CD14-positive monocyte (primary cell): Measurements from ENCODE around the gene LEMD1. TPM values are rescaled to one million over a fixed set of nuclear protein-coding genes. Genes with fewer than 3 reads are reported as not detected.

Experiments
- DNase-seq, 3 donors: peaks; one replicate each; pipeline ENCODE4 v3.0.0-alpha.2; 2011 to 2022
- H2AFZ ChIP-seq: 2 replicates; pipeline ENCODE4 v1.6.0; 2012; ENCODE audit warnings: mild to moderate bottlenecking, low read depth, low read length, inconsistent platforms; ENCODE audit not compliant: insufficient read depth, poor library complexity, severe bottlenecking
- H3K27ac ChIP-seq, 2 donors: 1 replicate in 1 of 2; 2 replicates in 1 of 2; pipeline ENCODE4 v1.5.1; 2012 to 2013; ENCODE audit warnings: low read length in 2 of 2, control low read depth in 1 of 2, inconsistent platforms in 1 of 2, low read depth in 1 of 2, mild to moderate bottlenecking in 1 of 2
- H3K27me3 ChIP-seq, 2 donors: one replicate each; pipeline versions ENCODE4 v1.6.0 to v1.6.1; 2011 to 2013; ENCODE audit warnings: low read length in 2 of 2; ENCODE audit not compliant: control insufficient read depth in 2 of 2, insufficient read depth in 2 of 2
- H3K36me3 ChIP-seq, 2 donors: replicated peaks in 1 of 2; 1 replicate in 1 of 2; 2 replicates in 1 of 2; pipeline versions ENCODE4 v1.5.1 to v1.6.1; 2012 to 2013; ENCODE audit warnings: low read length in 2 of 2, control low read depth in 1 of 2, inconsistent platforms in 1 of 2, mild to moderate bottlenecking in 1 of 2; ENCODE audit not compliant: insufficient read depth in 2 of 2, control insufficient read depth in 1 of 2
- H3K4me1 ChIP-seq, 2 donors: 1 replicate in 1 of 2; 2 replicates in 1 of 2; pipeline versions ENCODE4 v1.5.1 to v1.6.1; 2012 to 2013; ENCODE audit warnings: low read length in 2 of 2, control low read depth in 1 of 2, inconsistent platforms in 1 of 2, mild to moderate bottlenecking in 1 of 2, moderate library complexity in 1 of 2; ENCODE audit not compliant: insufficient read depth in 2 of 2, control insufficient read depth in 1 of 2
- H3K4me2 ChIP-seq: replicated peaks from 2 replicates; pipeline ENCODE3; 2012; ENCODE audit warnings: low read length, moderate library complexity, mild to moderate bottlenecking; ENCODE audit not compliant: poor library complexity, severe bottlenecking; ENCODE audit errors: extremely low read depth
- H3K4me3 ChIP-seq, 3 experiments: fragments of 200-600 bp in 1 of 3; sonication (generic) in 1 of 3; replicated peaks in 1 of 3; 1 replicate in 2 of 3; 2 replicates in 1 of 3; pipeline ENCODE4 v1.5.1; 2011 to 2013; ENCODE audit warnings: low read length in 3 of 3, mild to moderate bottlenecking in 3 of 3, control low read depth in 2 of 3, low read depth in 2 of 3, inconsistent platforms in 1 of 3, moderate library complexity in 1 of 3
- H3K79me2 ChIP-seq: 2 replicates; pipeline ENCODE4 v1.6.0; 2012; ENCODE audit warnings: mild to moderate bottlenecking, control low read depth, inconsistent platforms, low read length, moderate library complexity; ENCODE audit not compliant: insufficient read depth
- H3K9ac ChIP-seq: 2 replicates; pipeline ENCODE4 v1.6.0; 2017; ENCODE audit warnings: low read length, mild to moderate bottlenecking; ENCODE audit not compliant: insufficient read depth, poor library complexity, severe bottlenecking
- H3K9me3 ChIP-seq, 2 donors: replicated peaks in 1 of 2; 1 replicate in 1 of 2; 2 replicates in 1 of 2; pipeline versions ENCODE4 v1.5.1 to v1.6.1; 2012 to 2013; ENCODE audit warnings: low read length in 2 of 2, control low read depth in 1 of 2; ENCODE audit not compliant: control insufficient read depth in 1 of 2, insufficient read depth in 1 of 2
- H4K20me1 ChIP-seq: 2 replicates; pipeline ENCODE4 v1.6.0; 2012; ENCODE audit warnings: mild to moderate bottlenecking, low read length, control low read depth, moderate library complexity; ENCODE audit not compliant: insufficient read depth
- H3K27ac Mint-ChIP-seq, 7 donors: one replicate each; pipeline ENCODE4 v1.8.0; 2020; ENCODE audit warnings: mild to moderate bottlenecking in 7 of 7, mixed read lengths in 7 of 7, moderate library complexity in 6 of 7, inconsistent platforms in 2 of 7
- H3K27me3 Mint-ChIP-seq, 3 donors: one replicate each; pipeline ENCODE4 v1.8.0; 2021 to 2022; ENCODE audit warnings: low read depth in 3 of 3, mild to moderate bottlenecking in 3 of 3, mixed read lengths in 3 of 3, moderate library complexity in 3 of 3, inconsistent platforms in 1 of 3
- H3K36me3 Mint-ChIP-seq, 2 donors: one replicate each; pipeline ENCODE4 v1.8.0; 2020; ENCODE audit warnings: mixed read lengths in 2 of 2, inconsistent platforms in 1 of 2, mild to moderate bottlenecking in 1 of 2
- H3K4me1 Mint-ChIP-seq: one replicate; pipeline ENCODE4 v1.8.0; 2020; ENCODE audit warnings: mild to moderate bottlenecking, mixed read lengths
- H3K4me3 Mint-ChIP-seq, 2 donors: one replicate each; pipeline ENCODE4 v1.8.0; 2020; ENCODE audit warnings: mild to moderate bottlenecking in 2 of 2, mixed read lengths in 2 of 2, moderate library complexity in 1 of 2
- H3K9me3 Mint-ChIP-seq, 7 donors: one replicate each; pipeline ENCODE4 v1.8.0; 2020 to 2022; ENCODE audit warnings: mixed read lengths in 7 of 7, mild to moderate bottlenecking in 6 of 7, moderate library complexity in 6 of 7, inconsistent platforms in 2 of 7
- WGBS: methylation state at CpG from one replicate; pipeline ENCODE4 v1.1.5; 2013; ENCODE audit warnings: missing lambda C conversion rate; ENCODE audit not compliant: insufficient coverage; 5-methylcytosine and 5-hydroxymethylcytosine counted together
- intact Hi-C, 2 donors: fragments of 100-400 bp; cut with micrococcal nuclease; formaldehyde crosslinking; loops; one replicate each; pipeline versions ENCODE4 v1.15.0 to v1.15.1; 2023
- polyA plus RNA-seq, 3 donors: library from polyadenylated mRNA; depleted of rRNA in 1 of 3; unstranded in 2 of 3; stranded (reverse) in 1 of 3; fragments of 300-500 nt in 2 of 3; fragments of >200 nt in 1 of 3; fragmentation: Illumina TruSeq in 2 of 3; gene quantifications; 1 replicate in 2 of 3; 2 replicates in 1 of 3; pipeline ENCODE4 v1.2.3, GENCODE V29; 2012 to 2021
- TF ChIP-seq, protein P1 (sequence below): fragments of 200-600 bp; IDR thresholded peaks from one replicate; pipeline ENCODE4 v1.8.0; 2022; ENCODE audit warnings: antibody characterized with exemption, mild to moderate bottlenecking

LEMD1 gene
- polyA plus RNA-seq, 3 donors, result not detected

DNA sequence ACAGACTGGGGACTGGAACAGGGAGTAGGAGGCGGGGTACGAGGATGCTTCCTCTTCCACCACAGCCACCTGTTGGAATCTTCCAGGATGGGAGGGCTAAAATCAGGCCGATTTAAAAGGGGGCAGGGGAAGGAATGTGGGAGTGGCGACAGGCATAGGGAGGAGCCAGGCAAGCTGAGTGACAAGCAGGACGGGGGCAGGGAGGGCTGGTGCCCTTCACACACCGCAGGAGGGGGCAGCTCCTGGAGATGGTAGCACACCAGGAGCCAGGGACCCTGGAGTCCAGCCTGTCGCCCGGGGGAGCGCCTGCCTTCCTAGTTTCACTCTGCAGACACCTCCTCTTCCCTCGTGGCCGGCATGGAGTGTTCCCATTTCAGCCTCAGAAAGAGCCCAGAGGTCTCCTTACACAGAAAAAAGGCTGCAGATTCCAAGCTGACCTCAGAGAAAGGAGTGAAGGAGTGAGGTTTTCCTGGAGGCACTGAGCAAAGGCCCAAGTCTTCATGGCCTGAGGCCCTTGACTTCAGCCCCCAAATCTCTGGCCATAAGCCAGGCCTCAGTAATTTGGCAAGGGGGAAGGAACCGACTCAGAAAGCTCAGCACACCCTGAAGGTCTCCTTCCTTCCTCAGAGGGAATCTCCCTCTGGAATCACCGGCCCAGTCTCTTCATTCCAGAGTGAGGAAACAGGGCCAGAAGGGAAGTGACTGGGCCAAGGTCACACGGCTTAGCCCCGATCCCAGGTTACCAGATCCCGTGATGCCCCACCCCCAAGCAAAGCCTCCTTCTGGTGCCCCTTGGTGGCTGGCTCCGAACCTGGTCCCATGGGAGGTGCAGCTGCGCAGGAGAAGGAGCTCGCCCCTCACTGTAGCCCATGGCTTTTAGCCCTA, 25.8 kb upstream of the LEMD1 start:
- H3K9me3 ChIP-seq, result no peaks in the 10 kb centered on the region
- Mint-ChIP-seq H3K4me3 (no peak overlapping the region), H3K4me1 (no peaks in the 10 kb centered on the region), H3K36me3 (no peaks in the 10 kb centered on the region), H3K27ac (no peak overlapping the region), H3K9me3 (peaks cover 0 to 2% (median 0%) of the 10 kb centered on the region in 7 donors), H3K27me3 (peaks cover 39 to 62% (median 42%) of the 10 kb centered on the region in 3 donors)
- H3K4me2 ChIP-seq, result no peak overlapping the region
- no peaks in the 10 kb centered on the region for H3K79me2 ChIP-seq
- no peak overlapping the region for H3K9ac ChIP-seq
- DNase-seq, result peak in 1 of 3 donors; percentile 7
- no peaks in the 10 kb centered on the region for H3K4me1 ChIP-seq
- H3K27me3 ChIP-seq, result peaks cover 0 to 45% of the 10 kb centered on the region in 2 donors
- no peak overlapping the region for H2AFZ ChIP-seq
- no peaks in the 10 kb centered on the region for H4K20me1 ChIP-seq
- no peak overlapping the region for H3K4me3 ChIP-seq
- no peaks in the 10 kb centered on the region for H3K36me3 ChIP-seq
- TF ChIP-seq, protein P1, sequence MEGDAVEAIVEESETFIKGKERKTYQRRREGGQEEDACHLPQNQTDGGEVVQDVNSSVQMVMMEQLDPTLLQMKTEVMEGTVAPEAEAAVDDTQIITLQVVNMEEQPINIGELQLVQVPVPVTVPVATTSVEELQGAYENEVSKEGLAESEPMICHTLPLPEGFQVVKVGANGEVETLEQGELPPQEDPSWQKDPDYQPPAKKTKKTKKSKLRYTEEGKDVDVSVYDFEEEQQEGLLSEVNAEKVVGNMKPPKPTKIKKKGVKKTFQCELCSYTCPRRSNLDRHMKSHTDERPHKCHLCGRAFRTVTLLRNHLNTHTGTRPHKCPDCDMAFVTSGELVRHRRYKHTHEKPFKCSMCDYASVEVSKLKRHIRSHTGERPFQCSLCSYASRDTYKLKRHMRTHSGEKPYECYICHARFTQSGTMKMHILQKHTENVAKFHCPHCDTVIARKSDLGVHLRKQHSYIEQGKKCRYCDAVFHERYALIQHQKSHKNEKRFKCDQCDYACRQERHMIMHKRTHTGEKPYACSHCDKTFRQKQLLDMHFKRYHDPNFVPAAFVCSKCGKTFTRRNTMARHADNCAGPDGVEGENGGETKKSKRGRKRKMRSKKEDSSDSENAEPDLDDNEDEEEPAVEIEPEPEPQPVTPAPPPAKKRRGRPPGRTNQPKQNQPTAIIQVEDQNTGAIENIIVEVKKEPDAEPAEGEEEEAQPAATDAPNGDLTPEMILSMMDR, result no peak
- 74% methylated on average over 10 of the region's 19 CpGs for WGBS
- no peak overlapping the region for H3K27ac ChIP-seq
- intact Hi-C loops, result no loop called here

GRCh38 chr1:205446828-205447227, 25.0 kb upstream of the LEMD1 start:
- no peaks in the 10 kb centered on the region for H3K36me3 Mint-ChIP-seq
- intact Hi-C loops, result no loop called here
- no peaks in the 10 kb centered on the region for H3K79me2 ChIP-seq

More at GRCh38 chr1:205446828-205447227, 25.0 kb upstream of the LEMD1 start:
- no peak overlapping the region for H3K27ac ChIP-seq
- Mint-ChIP-seq H3K9me3 (peaks cover 0 to 2% (median 0%) of the 10 kb centered on the region in 7 donors), H3K27ac (no peak overlapping the region), H3K4me3 (no peak overlapping the region), H3K27me3 (peaks cover 34 to 57% (median 35%) of the 10 kb centered on the region in 3 donors), H3K4me1 (peaks cover 2% of the 10 kb centered on the region)
- H3K4me1 ChIP-seq, result peaks cover under 1 to 4% of the 10 kb centered on the region in 2 donors
- peaks cover 0 to 36% of the 10 kb centered on the region in 2 donors for H3K27me3 ChIP-seq
- H3K4me3 ChIP-seq, result no peak overlapping the region
- WGBS, result 94% methylated on average over 7 of the region's 9 CpGs
- TF ChIP-seq, protein P1, result no peak
- no peak overlapping the region for H3K9ac ChIP-seq
- no peak for DNase-seq
- H4K20me1 ChIP-seq, result no peaks in the 10 kb centered on the region
- no peaks in the 10 kb centered on the region for H3K36me3 ChIP-seq
- no peaks in the 10 kb centered on the region for H3K9me3 ChIP-seq
- no peak overlapping the region for H2AFZ ChIP-seq
- no peak overlapping the region for H3K4me2 ChIP-seq
